GM20000 (cell line): ENCODE data around the gene C1GALT1C1.

ENCODE experiments used
- DNase-seq: peaks from one replicate; pipeline ENCODE4 v3.0.0; 2012; ENCODE audit warnings: low spot score
- CTCF ChIP-seq: IDR thresholded peaks from 2 replicates; pipeline ENCODE4 v1.5.1; 2012; ENCODE audit warnings: mild to moderate bottlenecking, control low read depth; ENCODE audit errors: extremely low read depth, missing control alignments

Gene C1GALT1C1

GRCh38 chrX:120625371-120625770 is 4.5 kb downstream of the C1GALT1C1 start:
- TF ChIP-seq CTCF, result no peak
- no peak for DNase-seq

- no peak for DNase-seq
Observed at GRCh38 chrX:120617996-120618630, 11.7 kb downstream of the C1GALT1C1 start.

GRCh38 chrX:120614816-120615215 is 15.0 kb downstream of the C1GALT1C1 start:
- TF ChIP-seq CTCF, result no peak
- no peak for DNase-seq

More at GRCh38 chrX:120617996-120618630, 11.7 kb downstream of the C1GALT1C1 start:
- no peak for TF ChIP-seq CTCF

GRCh38 chrX:120612086-120612485 is 17.8 kb downstream of the C1GALT1C1 start:
- DNase-seq, result no peak
- TF ChIP-seq CTCF, result no peak

- DNase-seq, result peak; percentile 28
- no peak for TF ChIP-seq CTCF
Observed at GRCh38 chrX:120604361-120604782, 25.5 kb downstream of the C1GALT1C1 start.

GRCh38 chrX:120603707-120604360 is 26.0 kb downstream of the C1GALT1C1 start, which contains the start of gene MCTS1:
Gene MCTS1 (plus strand): TSS chrX:120604101. CDS start chrX:120604237, 136 bp downstream.
- peak; percentile 58 for DNase-seq
- TF ChIP-seq CTCF, result no peak

- no peak for TF ChIP-seq CTCF
- DNase-seq, result no peak
Observed at GRCh38 chrX:120585702-120586101, 44.2 kb downstream of the C1GALT1C1 start.
